Lower leg skin (tissue), 4 donors: ENCODE measurements around the gene TUBG2. TPM values are rescaled to one million over a fixed set of nuclear protein-coding genes. Genes with fewer than 3 reads are reported as not detected.

ENCODE experiments used
- DNase-seq, 2 donors: peaks; one replicate each; pipeline ENCODE4 v3.0.0-alpha.2; 2019; ENCODE audit warnings: low spot score in 2 of 2
- H3K4me3 ChIP-seq: fragments of 200-600 bp; sonication (generic); 2 replicates; pipeline ENCODE4 v1.5.1; 2017; ENCODE audit warnings: mild to moderate bottlenecking, low read depth; ENCODE audit not compliant: poor library complexity, severe bottlenecking
- POLR2A ChIP-seq, 2 donors: fragments of 450-650 bp; IDR thresholded peaks; one replicate each; pipeline ENCODE4 v1.6.1; 2016 to 2017; ENCODE audit warnings: antibody characterized with exemption in 2 of 2, mild to moderate bottlenecking in 1 of 2, moderate library complexity in 1 of 2
- WGBS, 2 donors: methylation state at CpG; one replicate each; pipeline ENCODE4 v1.1.5; 2018; 5-methylcytosine and 5-hydroxymethylcytosine counted together
- intact Hi-C: fragments of 100-400 bp; cut with DNase I; formaldehyde crosslinking; loops from one replicate; pipeline ENCODE4 v1.15.0; 2023; ENCODE audit warnings: low total_unique reads
- microRNA-seq, 2 donors: library from miRNA; unstranded; fragments of <30 nt; microRNA quantifications; one replicate each; pipeline ENCODE4, GENCODE V29; 2016; ENCODE audit warnings: borderline replicate concordance in 2 of 2, borderline number of aligned reads in 1 of 2
- total RNA-seq, 4 donors: library from RNA; depleted of rRNA; stranded (reverse); fragments of >200 nt; gene quantifications; one replicate each; pipeline ENCODE4 v1.1.0, GENCODE V29; 2016
- TF ChIP-seq, protein P1 (sequence below), 3 donors: fragments of 450-650 bp; IDR thresholded peaks; one replicate each; pipeline ENCODE4 v1.5.1; 2016; ENCODE audit warnings: antibody characterized with exemption in 3 of 3, mild to moderate bottlenecking in 3 of 3, moderate library complexity in 2 of 3

The TUBG2 gene
- total RNA-seq, 4 donors from 2014 or later: 10.6 to 19.3 (median 13.7) TPM

GRCh38 chr17:42704837-42705494 is 45.9 kb downstream of the TUBG2 start:
- H3K4me3 ChIP-seq: no peak overlapping the region
- TF ChIP-seq POLR2A (IDR thresholded peaks at IDR 0.05): no peak
- TF ChIP-seq, protein P1, sequence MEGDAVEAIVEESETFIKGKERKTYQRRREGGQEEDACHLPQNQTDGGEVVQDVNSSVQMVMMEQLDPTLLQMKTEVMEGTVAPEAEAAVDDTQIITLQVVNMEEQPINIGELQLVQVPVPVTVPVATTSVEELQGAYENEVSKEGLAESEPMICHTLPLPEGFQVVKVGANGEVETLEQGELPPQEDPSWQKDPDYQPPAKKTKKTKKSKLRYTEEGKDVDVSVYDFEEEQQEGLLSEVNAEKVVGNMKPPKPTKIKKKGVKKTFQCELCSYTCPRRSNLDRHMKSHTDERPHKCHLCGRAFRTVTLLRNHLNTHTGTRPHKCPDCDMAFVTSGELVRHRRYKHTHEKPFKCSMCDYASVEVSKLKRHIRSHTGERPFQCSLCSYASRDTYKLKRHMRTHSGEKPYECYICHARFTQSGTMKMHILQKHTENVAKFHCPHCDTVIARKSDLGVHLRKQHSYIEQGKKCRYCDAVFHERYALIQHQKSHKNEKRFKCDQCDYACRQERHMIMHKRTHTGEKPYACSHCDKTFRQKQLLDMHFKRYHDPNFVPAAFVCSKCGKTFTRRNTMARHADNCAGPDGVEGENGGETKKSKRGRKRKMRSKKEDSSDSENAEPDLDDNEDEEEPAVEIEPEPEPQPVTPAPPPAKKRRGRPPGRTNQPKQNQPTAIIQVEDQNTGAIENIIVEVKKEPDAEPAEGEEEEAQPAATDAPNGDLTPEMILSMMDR (IDR thresholded peaks at IDR 0.05): no peak
- WGBS, 2 donors: 80 to 83% methylated on average over 8 of the region's 8 CpGs
- intact Hi-C loops: no loop called here
- DNase-seq: no peak

- TF ChIP-seq POLR2A (IDR thresholded peaks at IDR 0.05): no peak
- TF ChIP-seq, protein P1 (IDR thresholded peaks at IDR 0.05): no peak
- DNase-seq: no peak
- intact Hi-C loops: no loop called here
- 78 to 81% methylated on average over 5 of the region's 5 CpGs for WGBS, 2 donors
- no peak overlapping the region for H3K4me3 ChIP-seq
Measured at GRCh38 chr17:42706732-42707131, 47.6 kb downstream of the TUBG2 start.

DNA sequence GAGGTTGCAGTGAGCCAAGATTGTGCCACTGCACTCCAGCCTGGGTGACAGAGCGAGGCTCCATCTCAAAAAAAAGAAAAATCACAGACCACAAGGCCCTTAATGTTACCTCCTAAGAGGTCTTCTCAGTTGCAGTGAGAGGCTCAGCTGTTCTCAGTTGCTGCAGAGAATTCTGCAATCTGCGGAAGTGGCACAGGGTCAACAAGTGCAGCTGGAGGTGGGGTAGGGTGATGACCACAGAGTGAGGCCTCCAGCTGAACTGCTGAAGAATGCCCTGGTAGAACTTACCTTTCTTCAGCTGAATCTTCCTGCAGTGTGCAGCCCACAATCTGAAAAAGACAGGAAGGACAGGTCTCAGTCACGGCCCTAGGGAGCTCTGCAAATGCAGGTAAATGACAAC is 49.5 kb downstream of the TUBG2 start:
- DNase-seq: no peak
- intact Hi-C loops: no loop called here
- 86 to 95% methylated on average over 3 of the region's 3 CpGs for WGBS, 2 donors
- H3K4me3 ChIP-seq: no peak overlapping the region
- TF ChIP-seq POLR2A (IDR thresholded peaks at IDR 0.05): no peak
- TF ChIP-seq, protein P1 (IDR thresholded peaks at IDR 0.05): no peak

DNA sequence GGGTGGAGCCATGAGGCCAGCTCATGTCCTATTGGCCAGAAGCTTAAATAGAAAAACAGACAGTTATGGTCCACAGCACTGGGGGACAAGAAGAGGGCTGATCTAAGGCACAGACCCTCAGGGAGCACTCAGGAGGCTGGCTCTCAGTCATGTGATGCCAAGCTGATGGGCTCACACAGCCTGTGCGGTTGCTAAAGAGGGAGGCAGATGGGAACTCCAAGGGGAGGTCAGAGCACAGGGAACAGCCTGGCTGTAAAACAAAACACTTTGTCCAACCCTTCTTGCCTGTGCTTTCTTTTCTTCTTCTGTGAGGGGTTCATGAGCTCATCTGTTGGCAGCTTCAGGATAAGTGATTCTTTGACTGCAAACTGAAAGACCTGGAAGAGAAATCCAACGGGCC is 50.5 kb downstream of the TUBG2 start:
- H3K4me3 ChIP-seq: no peak overlapping the region
- TF ChIP-seq, protein P1 (IDR thresholded peaks at IDR 0.05): no peak
- TF ChIP-seq POLR2A (IDR thresholded peaks at IDR 0.05): no peak
- intact Hi-C loops: no loop called here
- 79 to 86% methylated on average over 2 of the region's 2 CpGs for WGBS, 2 donors
- no peak for DNase-seq

Small RNAs within 50 kb of the gene (microRNA-seq; reads per million reads assigned to microRNA genes)
- 0.57 to 0.68 reads per million in 2 donors for gene MIR6780A

Other genes with a start within 250 kb of the TUBG2 start
- gene CAVIN1, start 236.0 kb upstream of the TUBG2 start, total RNA-seq: 100 to 1,000 TPM; 171 to 336 (median 255) TPM
- 10 to 100 TPM; 87.6 to 95.3 (median 91.3) TPM for gene ATP6V0A1, start 200.4 kb upstream of the TUBG2 start, total RNA-seq
- gene NAGLU, start 123.0 kb upstream of the TUBG2 start, total RNA-seq: 10 to 100 TPM; 32.9 to 50.5 (median 36.7) TPM
- 1 to 10 TPM; 2.3 to 6.6 (median 4.6) TPM for gene HSD17B1, start 106.4 kb upstream of the TUBG2 start, total RNA-seq
- 10 to 100 TPM; 32.4 to 49.5 (median 41.7) TPM for gene COASY, start 97.1 kb upstream of the TUBG2 start, total RNA-seq
- gene MLX, start 92.2 kb upstream of the TUBG2 start, total RNA-seq: 10 to 100 TPM; 37.8 to 43.2 (median 39.3) TPM
- gene PSMC3IP, start 81.6 kb upstream of the TUBG2 start, total RNA-seq: 1 to 10 TPM in 2 of 4 donors, under 1 TPM in 2; 0.67 to 3.6 (median 1.8) TPM
- gene RETREG3, start 49.9 kb upstream of the TUBG2 start, total RNA-seq: 100 to 1,000 TPM in 1 of 4 donors, 10 to 100 TPM in 3; 69.4 to 106 (median 84.3) TPM
- 10 to 100 TPM; 54.4 to 61.1 (median 56.7) TPM for gene TUBG1, start 49.6 kb upstream of the TUBG2 start, total RNA-seq
- gene PLEKHH3, start 17.7 kb downstream of the TUBG2 start, total RNA-seq: 10 to 100 TPM; 36.1 to 66.6 (median 44.0) TPM
- gene CCR10, start 22.6 kb downstream of the TUBG2 start, total RNA-seq: 1 to 10 TPM in 2 of 4 donors, not detected in 2; 1.4 to 1.6 TPM
- 1 to 10 TPM in 1 of 4 donors, under 1 TPM in 3; 0.13 to 1.5 (median 0.65) TPM for gene CNTNAP1, start 23.2 kb downstream of the TUBG2 start, total RNA-seq
- gene EZH1, start 85.8 kb downstream of the TUBG2 start, total RNA-seq: 10 to 100 TPM; 32.7 to 71.9 (median 43.9) TPM
- gene RAMP2, start 101.9 kb downstream of the TUBG2 start, total RNA-seq: 10 to 100 TPM in 3 of 4 donors, 1 to 10 TPM in 1; 9.6 to 34.2 (median 12.0) TPM
- 10 to 100 TPM; 39.2 to 79.8 (median 61.0) TPM for gene VPS25, start 114.2 kb downstream of the TUBG2 start, total RNA-seq
- 1 to 10 TPM in 1 of 4 donors, under 1 TPM in 1, not detected in 2; 0.62 to 1.0 TPM for gene WNK4, start 121.3 kb downstream of the TUBG2 start, total RNA-seq
- gene COA3, start 139.4 kb downstream of the TUBG2 start, total RNA-seq: 10 to 100 TPM; 40.7 to 64.0 (median 61.1) TPM
- gene CNTD1, start 139.6 kb downstream of the TUBG2 start, total RNA-seq: 1 to 10 TPM in 1 of 4 donors, under 1 TPM in 1, not detected in 2; 0.17 to 1.4 TPM
- gene BECN1, start 165.0 kb downstream of the TUBG2 start, total RNA-seq: 100 to 1,000 TPM in 2 of 4 donors, 10 to 100 TPM in 2; 70.7 to 113 (median 93.0) TPM
- 10 to 100 TPM; 56.2 to 82.0 (median 75.1) TPM for gene PSME3, start 174.1 kb downstream of the TUBG2 start, total RNA-seq
- gene AOC2, start 185.3 kb downstream of the TUBG2 start, total RNA-seq: 1 to 10 TPM in 3 of 4 donors, under 1 TPM in 1; 0.52 to 2.4 (median 1.2) TPM
- gene AOC3, start 191.9 kb downstream of the TUBG2 start, total RNA-seq: 10 to 100 TPM in 1 of 4 donors, 1 to 10 TPM in 3; 4.7 to 11.2 (median 8.1) TPM
- gene G6PC1, start 241.5 kb downstream of the TUBG2 start, total RNA-seq: not detected